SJCRH30 (cell line): ENCODE measurements around the gene HIPK2. TPM values are rescaled to one million over a fixed set of nuclear protein-coding genes. Genes with fewer than 3 reads are reported as not detected.

Experiments used
- DNase-seq, 2 experiments: peaks; one replicate each; pipeline ENCODE4 v3.0.0-alpha.2; 2015 to 2020
- H3K27ac ChIP-seq: fragments of 250-450 bp; sonication (Bioruptor Pico); 2 replicates; pipeline ENCODE4 v1.5.1; 2020; ENCODE audit warnings: mild to moderate bottlenecking, moderate library complexity
- H3K27me3 ChIP-seq: fragments of 250-450 bp; sonication (Bioruptor Pico); 2 replicates; pipeline ENCODE4 v1.5.1; 2020; ENCODE audit warnings: mild to moderate bottlenecking, moderate library complexity
- H3K36me3 ChIP-seq: fragments of 250-450 bp; sonication (Bioruptor Pico); 2 replicates; pipeline ENCODE4 v1.5.1; 2020; ENCODE audit warnings: mild to moderate bottlenecking, moderate library complexity
- H3K4me1 ChIP-seq: fragments of 250-450 bp; sonication (Bioruptor Pico); 2 replicates; pipeline ENCODE4 v1.5.1; 2020; ENCODE audit warnings: mild to moderate bottlenecking, moderate library complexity
- H3K4me3 ChIP-seq: fragments of 250-450 bp; sonication (Bioruptor Pico); 2 replicates; pipeline ENCODE4 v1.5.1; 2020; ENCODE audit warnings: mild to moderate bottlenecking, moderate library complexity
- H3K9me3 ChIP-seq: fragments of 250-450 bp; sonication (Bioruptor Pico); replicated peaks from 2 replicates; pipeline ENCODE4 v1.5.1; 2020; ENCODE audit warnings: mild to moderate bottlenecking, moderate library complexity
- total RNA-seq: library from RNA; depleted of rRNA; stranded (reverse); fragments of >200 nt; shearing (Covaris generic); gene quantifications from 2 replicates; pipeline ENCODE4 v1.2.3, GENCODE V29; 2014; rRNA removed

The HIPK2 gene
- 17.2 and 17.9 TPM in 2 replicates for total RNA-seq

GRCh38 chr7:139777948-139778841, at the start of gene HIPK2:
Gene HIPK2 (minus strand): TSS chr7:139777998. CDS start chr7:139777623, 375 bp downstream.
- Histone ChIP-seq H3K4me3 (peak within 1 kb of the TSS; percentile 99), H3K9me3 (no peaks in the 10 kb centered on the region), H3K27ac (peak within 1 kb of the TSS; percentile 41; the same call in 1 of the 2 replicates), H3K27me3 (no peaks in the 10 kb centered on the region), H3K36me3 (0 out of 2 replicates have a peak, but pooled peaks cover 6% of the 10 kb centered on the region), H3K4me1 (no peaks in the 10 kb centered on the region; the same call in 1 of the 2 replicates)
- DNase-seq, result peak; percentile 85 to 86

- Histone ChIP-seq H3K27me3 (peaks cover 5% of the 10 kb centered on the region; the same call in 1 of the 2 replicates), H3K27ac (no peak overlapping the region), H3K4me3 (no peak overlapping the region), H3K9me3 (no peaks in the 10 kb centered on the region), H3K36me3 (no peaks in the 10 kb centered on the region), H3K4me1 (no peaks in the 10 kb centered on the region)
- no peak for DNase-seq
Measured at GRCh38 chr7:139827042-139827441, 49.2 kb upstream of the HIPK2 start.

GRCh38 chr7:139825666-139826290, 48.0 kb upstream of the HIPK2 start:
- Histone ChIP-seq H3K9me3 (no peaks in the 10 kb centered on the region), H3K4me1 (no peaks in the 10 kb centered on the region), H3K36me3 (no peaks in the 10 kb centered on the region), H3K27me3 (peaks cover 5% of the 10 kb centered on the region; the same call in 1 of the 2 replicates), H3K4me3 (no peak overlapping the region), H3K27ac (no peak overlapping the region)
- DNase-seq, result peak in 1 of 2 experiments; percentile 19

- no peak overlapping the region for H3K27ac ChIP-seq
- no peak overlapping the region for H3K4me3 ChIP-seq
- peaks cover 5% of the 10 kb centered on the region; the same call in 1 of the 2 replicates for H3K27me3 ChIP-seq
- no peak for DNase-seq
- H3K9me3 ChIP-seq, result no peaks in the 10 kb centered on the region
- H3K4me1 ChIP-seq, result no peaks in the 10 kb centered on the region
- no peaks in the 10 kb centered on the region for H3K36me3 ChIP-seq
Measured at GRCh38 chr7:139823959-139824521, 46.2 kb upstream of the HIPK2 start.

- Histone ChIP-seq H3K36me3 (no peaks in the 10 kb centered on the region), H3K4me1 (no peaks in the 10 kb centered on the region), H3K4me3 (no peak overlapping the region), H3K9me3 (no peaks in the 10 kb centered on the region), H3K27ac (no peak overlapping the region), H3K27me3 (peaks cover 5% of the 10 kb centered on the region; the same call in 1 of the 2 replicates)
- no peak for DNase-seq
Measured at GRCh38 chr7:139822855-139823254, 45.1 kb upstream of the HIPK2 start.

GRCh38 chr7:139821349-139822105, 43.7 kb upstream of the HIPK2 start:
- Histone ChIP-seq H3K27ac (no peak overlapping the region), H3K4me1 (no peaks in the 10 kb centered on the region), H3K36me3 (no peaks in the 10 kb centered on the region), H3K27me3 (peaks cover 5% of the 10 kb centered on the region; the same call in 1 of the 2 replicates), H3K4me3 (no peak overlapping the region), H3K9me3 (no peaks in the 10 kb centered on the region)
- DNase-seq, result no peak

GRCh38 chr7:139820089-139820488, 42.3 kb upstream of the HIPK2 start:
- Histone ChIP-seq H3K27me3 (peaks cover 5% of the 10 kb centered on the region; the same call in 1 of the 2 replicates), H3K36me3 (no peaks in the 10 kb centered on the region), H3K4me1 (no peaks in the 10 kb centered on the region), H3K27ac (no peak overlapping the region), H3K9me3 (no peaks in the 10 kb centered on the region), H3K4me3 (no peak overlapping the region)
- DNase-seq, result no peak

GRCh38 chr7:139817249-139817648, 39.5 kb upstream of the HIPK2 start:
- Histone ChIP-seq H3K9me3 (no peaks in the 10 kb centered on the region), H3K27ac (no peak overlapping the region), H3K27me3 (no peaks in the 10 kb centered on the region), H3K4me1 (no peaks in the 10 kb centered on the region), H3K36me3 (no peaks in the 10 kb centered on the region), H3K4me3 (no peak overlapping the region)
- no peak for DNase-seq

- Histone ChIP-seq H3K4me3 (no peak overlapping the region), H3K36me3 (no peaks in the 10 kb centered on the region), H3K9me3 (no peaks in the 10 kb centered on the region), H3K27me3 (no peaks in the 10 kb centered on the region), H3K4me1 (no peaks in the 10 kb centered on the region), H3K27ac (no peak overlapping the region)
- no peak for DNase-seq
Measured at GRCh38 chr7:139813689-139814088, 35.9 kb upstream of the HIPK2 start.

GRCh38 chr7:139813151-139813550, 35.4 kb upstream of the HIPK2 start:
- Histone ChIP-seq H3K4me1 (no peaks in the 10 kb centered on the region), H3K36me3 (no peaks in the 10 kb centered on the region), H3K27me3 (no peaks in the 10 kb centered on the region), H3K9me3 (no peaks in the 10 kb centered on the region), H3K4me3 (no peak overlapping the region), H3K27ac (no peak overlapping the region)
- DNase-seq, result no peak

GRCh38 chr7:139811066-139811465, 33.3 kb upstream of the HIPK2 start:
- Histone ChIP-seq H3K27me3 (no peaks in the 10 kb centered on the region), H3K27ac (no peak overlapping the region), H3K36me3 (no peaks in the 10 kb centered on the region), H3K4me1 (no peaks in the 10 kb centered on the region), H3K9me3 (no peaks in the 10 kb centered on the region), H3K4me3 (no peak overlapping the region)
- DNase-seq, result no peak

- H3K9me3 ChIP-seq, result no peaks in the 10 kb centered on the region
- no peaks in the 10 kb centered on the region for H3K36me3 ChIP-seq
- H3K27ac ChIP-seq, result no peak overlapping the region
- no peaks in the 10 kb centered on the region for H3K4me1 ChIP-seq
- no peak overlapping the region for H3K4me3 ChIP-seq
- DNase-seq, result no peak
- no peaks in the 10 kb centered on the region for H3K27me3 ChIP-seq
Measured at GRCh38 chr7:139808846-139809442, 31.1 kb upstream of the HIPK2 start.

- H3K27ac ChIP-seq, result no peak overlapping the region
- H3K4me3 ChIP-seq, result no peak overlapping the region
- no peaks in the 10 kb centered on the region for H3K36me3 ChIP-seq
- H3K9me3 ChIP-seq, result no peaks in the 10 kb centered on the region
- DNase-seq, result no peak
- H3K27me3 ChIP-seq, result no peaks in the 10 kb centered on the region
- no peaks in the 10 kb centered on the region for H3K4me1 ChIP-seq
Measured at GRCh38 chr7:139808427-139808826, 30.6 kb upstream of the HIPK2 start.

- Histone ChIP-seq H3K4me3 (no peak overlapping the region), H3K27ac (no peak overlapping the region), H3K4me1 (no peaks in the 10 kb centered on the region), H3K9me3 (no peaks in the 10 kb centered on the region; the same call in 1 of the 2 replicates), H3K36me3 (no peaks in the 10 kb centered on the region), H3K27me3 (no peaks in the 10 kb centered on the region)
- DNase-seq, result no peak
Measured at GRCh38 chr7:139807009-139807408, 29.2 kb upstream of the HIPK2 start.
